DOHH2 (cell line): ENCODE data around the gene HLCS.

Source experiments
- EZH2phosphoT487 ChIP-seq: fragments of 200-600 bp; sonication (generic); IDR thresholded peaks from 2 replicates; pipeline ENCODE4 v1.6.1; 2017; ENCODE audit warnings: borderline replicate concordance, mild to moderate bottlenecking, antibody characterized with exemption, low read length, moderate library complexity, mixed read lengths
- TF ChIP-seq, protein P1 (sequence below): fragments of 200-600 bp; sonication (generic); IDR thresholded peaks from one replicate; pipeline ENCODE4 v1.5.1; 2014; ENCODE audit warnings: antibody characterized with exemption, mild to moderate bottlenecking, low read depth, low read length; ENCODE audit not compliant: poor library complexity, severe bottlenecking

DNA sequence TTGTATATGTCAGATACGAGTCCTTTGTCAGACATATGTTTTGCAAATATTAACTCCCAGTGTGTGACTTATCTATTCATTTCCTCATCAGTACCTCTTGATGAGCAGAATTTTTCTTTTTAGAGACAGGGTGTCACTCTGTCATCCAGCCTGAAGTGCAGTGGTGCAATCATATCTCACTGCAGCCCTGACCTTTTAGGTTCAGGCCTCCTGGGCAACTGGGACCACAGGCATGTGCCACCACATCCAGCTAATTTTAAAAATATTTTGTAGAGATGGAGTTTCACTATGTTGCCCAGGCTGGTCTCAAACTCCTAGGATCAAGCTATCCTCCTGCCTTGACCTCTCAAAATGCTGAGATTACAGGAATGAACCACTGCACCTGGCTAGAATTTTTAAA, 93.0 kb downstream of the HLCS start:
- TF ChIP-seq, protein P1, sequence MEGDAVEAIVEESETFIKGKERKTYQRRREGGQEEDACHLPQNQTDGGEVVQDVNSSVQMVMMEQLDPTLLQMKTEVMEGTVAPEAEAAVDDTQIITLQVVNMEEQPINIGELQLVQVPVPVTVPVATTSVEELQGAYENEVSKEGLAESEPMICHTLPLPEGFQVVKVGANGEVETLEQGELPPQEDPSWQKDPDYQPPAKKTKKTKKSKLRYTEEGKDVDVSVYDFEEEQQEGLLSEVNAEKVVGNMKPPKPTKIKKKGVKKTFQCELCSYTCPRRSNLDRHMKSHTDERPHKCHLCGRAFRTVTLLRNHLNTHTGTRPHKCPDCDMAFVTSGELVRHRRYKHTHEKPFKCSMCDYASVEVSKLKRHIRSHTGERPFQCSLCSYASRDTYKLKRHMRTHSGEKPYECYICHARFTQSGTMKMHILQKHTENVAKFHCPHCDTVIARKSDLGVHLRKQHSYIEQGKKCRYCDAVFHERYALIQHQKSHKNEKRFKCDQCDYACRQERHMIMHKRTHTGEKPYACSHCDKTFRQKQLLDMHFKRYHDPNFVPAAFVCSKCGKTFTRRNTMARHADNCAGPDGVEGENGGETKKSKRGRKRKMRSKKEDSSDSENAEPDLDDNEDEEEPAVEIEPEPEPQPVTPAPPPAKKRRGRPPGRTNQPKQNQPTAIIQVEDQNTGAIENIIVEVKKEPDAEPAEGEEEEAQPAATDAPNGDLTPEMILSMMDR: no peak
- no peak for TF ChIP-seq EZH2phosphoT487
